Fibroblast of mammary gland (primary cell): ENCODE measurements around the gene F13A1.

Source experiments
- DNase-seq: peaks from one replicate; pipeline ENCODE4 v3.0.0-alpha.2; 2010; ENCODE audit warnings: low read depth
- H3K4me3 ChIP-seq: 2 replicates; pipeline ENCODE4 v1.5.1; 2011; ENCODE audit warnings: low read depth, mild to moderate bottlenecking, low read length, moderate library complexity; ENCODE audit not compliant: control insufficient read depth
- CTCF ChIP-seq: conservative IDR thresholded peaks from 2 replicates; pipeline ENCODE4 v1.5.1; 2011; ENCODE audit warnings: low read depth, low read length, inconsistent platforms; ENCODE audit not compliant: control insufficient read depth, insufficient read depth

Gene F13A1

GRCh38 chr6:6217855-6218758 lies 102.4 kb downstream of the F13A1 start:
- peak; percentile 56 for DNase-seq
- no peak for TF ChIP-seq CTCF
- no peak overlapping the region for H3K4me3 ChIP-seq

GRCh38 chr6:6210994-6211393 lies 109.5 kb downstream of the F13A1 start:
- H3K4me3 ChIP-seq = no peak overlapping the region
- DNase-seq = no peak
- no peak for TF ChIP-seq CTCF

GRCh38 chr6:6202886-6203285 lies 117.6 kb downstream of the F13A1 start:
- no peak for DNase-seq
- no peak for TF ChIP-seq CTCF
- no peak overlapping the region for H3K4me3 ChIP-seq

- no peak for DNase-seq
- no peak overlapping the region for H3K4me3 ChIP-seq
- no peak for TF ChIP-seq CTCF
Observed at GRCh38 chr6:6201200-6201599, 119.3 kb downstream of the F13A1 start.

- TF ChIP-seq CTCF = no peak
- H3K4me3 ChIP-seq = no peak overlapping the region
- DNase-seq = no peak
Observed at GRCh38 chr6:6199678-6200077, 120.8 kb downstream of the F13A1 start.

GRCh38 chr6:6196762-6197161 lies 123.7 kb downstream of the F13A1 start:
- no peak for TF ChIP-seq CTCF
- no peak for DNase-seq
- H3K4me3 ChIP-seq = no peak overlapping the region
